NCI-H226 (cell line): Measurements from ENCODE around the gene SETDB2.

ENCODE experiments used
- DNase-seq: peaks from one replicate; pipeline ENCODE4 v3.0.0-alpha.2; 2015

Gene SETDB2

DNA sequence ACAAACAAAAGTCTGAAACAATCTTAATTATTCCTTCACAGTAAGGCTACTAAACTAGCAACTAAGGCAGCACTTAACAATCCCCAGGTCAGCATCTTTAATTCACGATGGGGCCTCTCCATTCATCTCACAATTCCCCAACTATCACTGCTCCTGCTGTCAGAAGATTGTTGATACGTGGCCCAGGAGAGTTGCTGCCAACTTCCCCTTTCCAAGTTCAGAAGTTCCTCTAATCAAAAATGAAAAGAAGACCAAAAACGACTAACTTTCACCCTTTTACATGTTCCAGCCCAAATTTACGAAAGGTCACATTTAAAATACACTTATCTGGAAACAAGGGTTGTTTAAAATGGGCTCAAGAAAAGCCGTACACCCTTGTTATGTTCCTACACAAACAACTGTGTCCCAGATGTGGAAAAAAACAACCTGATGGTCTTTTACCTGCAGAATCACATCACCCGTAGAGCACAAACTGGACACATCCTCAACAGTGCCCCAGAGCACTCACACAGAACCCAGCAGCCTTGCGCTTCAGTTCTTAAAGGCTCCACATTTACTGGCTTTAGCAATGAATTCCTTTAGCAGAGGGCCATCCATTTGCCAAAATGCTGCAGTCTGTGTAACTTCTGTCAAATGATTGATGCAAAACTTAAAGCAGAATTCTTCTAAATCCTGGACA lies 89.7 kb downstream of the SETDB2 start:
- DNase-seq, result no peak

DNA sequence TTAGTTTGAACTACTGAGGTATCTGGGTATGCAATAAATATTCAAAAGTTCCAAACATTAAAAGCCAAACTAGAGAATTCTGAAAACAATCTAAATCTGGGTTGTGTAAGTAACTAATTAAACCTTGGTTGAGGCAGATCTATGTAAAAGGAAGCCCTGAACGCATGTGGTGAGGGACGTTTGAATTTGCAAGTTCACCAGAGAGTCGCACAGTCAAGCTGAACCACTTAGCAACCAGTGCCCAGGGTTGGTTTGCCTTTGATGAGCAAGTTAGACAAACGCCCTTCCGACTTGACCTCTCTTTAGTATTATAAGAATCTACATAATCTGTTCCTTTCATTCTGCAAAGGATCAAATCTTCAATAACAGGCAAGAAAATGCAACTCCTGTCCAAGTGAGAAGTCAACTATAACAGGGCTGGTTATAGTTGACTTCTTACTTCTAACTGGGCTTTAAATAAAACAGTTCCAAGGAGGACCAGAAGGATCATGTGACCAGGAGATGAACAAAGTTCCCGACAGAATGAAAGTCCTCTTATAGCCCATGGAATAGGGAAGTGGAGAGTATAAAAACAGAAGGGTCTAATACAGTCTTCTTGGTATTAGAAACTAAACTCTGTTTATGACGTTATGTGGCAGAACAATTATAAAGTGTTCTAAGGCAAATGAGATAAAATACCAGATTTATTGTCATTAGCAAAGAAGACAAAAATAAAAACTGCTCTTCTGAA lies 92.2 kb downstream of the SETDB2 start:
- no peak for DNase-seq

DNA sequence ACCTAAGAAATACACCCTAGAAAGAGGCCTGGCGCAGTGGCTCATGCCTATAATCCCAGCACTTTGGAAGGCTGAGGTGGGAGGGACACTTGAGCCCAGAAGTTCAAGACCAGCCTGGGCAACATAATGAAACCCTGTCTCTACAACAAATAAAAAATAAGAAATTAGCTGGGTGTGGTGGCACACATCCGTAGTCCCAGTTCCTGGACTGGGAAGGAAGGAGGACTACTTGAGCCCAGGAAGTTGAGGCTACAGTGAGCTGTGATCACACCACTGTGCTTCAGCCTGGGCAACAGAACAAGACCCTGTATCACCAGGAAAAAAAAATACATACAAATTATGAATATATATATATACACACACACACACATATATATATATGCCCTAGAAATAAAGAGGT lies 94.3 kb downstream of the SETDB2 start:
- DNase-seq, result no peak

DNA sequence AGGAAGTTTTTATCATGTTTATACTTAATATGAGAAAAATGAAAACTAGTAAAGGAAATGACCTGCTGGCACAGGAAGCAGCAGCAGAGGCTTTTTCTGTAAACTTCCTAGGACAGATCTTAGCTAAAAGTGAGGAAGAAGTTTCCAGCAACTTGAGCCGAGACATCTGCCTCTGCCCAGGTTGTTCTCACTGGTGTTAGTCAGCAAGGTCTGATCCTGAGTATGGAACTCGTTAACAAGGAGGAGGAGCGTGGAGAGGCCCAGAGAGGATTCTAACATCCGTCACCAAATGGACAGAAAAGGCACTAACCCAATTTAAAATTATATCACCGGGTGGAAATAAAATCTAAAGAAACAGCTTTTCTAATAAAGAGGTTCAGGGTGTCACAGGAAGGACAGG lies 95.2 kb downstream of the SETDB2 start:
- no peak for DNase-seq

DNA sequence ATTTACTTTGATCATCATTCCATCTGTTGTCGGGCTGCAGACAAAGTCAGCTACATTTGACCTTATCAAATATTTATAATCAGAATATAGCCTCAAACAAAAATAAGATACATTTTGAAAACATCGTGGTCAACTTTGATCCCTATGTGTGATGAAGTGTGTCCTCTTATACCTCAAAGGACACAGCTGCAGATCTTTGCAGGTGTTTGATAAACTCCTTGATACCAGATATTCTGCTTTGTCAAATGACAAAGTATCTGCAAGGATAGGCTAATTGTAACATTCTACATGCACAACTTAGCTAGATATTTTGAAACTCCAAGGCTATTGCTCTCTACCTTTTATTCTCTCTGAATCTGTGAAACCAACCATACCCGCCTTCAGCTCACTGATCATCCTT lies 95.7 kb downstream of the SETDB2 start:
- no peak for DNase-seq

DNA sequence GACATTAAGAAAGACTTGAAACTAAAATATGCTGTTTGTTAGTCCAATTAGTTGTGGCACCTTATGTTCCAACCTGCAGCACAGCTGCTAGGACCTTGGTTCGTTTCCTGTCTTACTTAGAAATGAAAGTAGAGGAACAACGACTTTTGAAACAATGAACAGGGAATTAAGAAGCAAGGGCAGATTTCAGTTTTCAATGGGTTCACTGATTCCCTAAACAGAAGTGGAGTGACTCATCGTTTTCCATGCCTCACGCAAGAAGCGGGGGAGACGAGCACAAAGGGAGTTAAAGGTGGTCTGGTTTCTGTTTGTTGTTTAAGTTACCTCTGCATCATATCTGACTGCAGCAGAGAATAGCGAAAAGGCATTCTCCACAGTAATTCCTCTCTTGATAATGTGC lies 96.5 kb downstream of the SETDB2 start:
- peak; percentile 37 for DNase-seq

DNA sequence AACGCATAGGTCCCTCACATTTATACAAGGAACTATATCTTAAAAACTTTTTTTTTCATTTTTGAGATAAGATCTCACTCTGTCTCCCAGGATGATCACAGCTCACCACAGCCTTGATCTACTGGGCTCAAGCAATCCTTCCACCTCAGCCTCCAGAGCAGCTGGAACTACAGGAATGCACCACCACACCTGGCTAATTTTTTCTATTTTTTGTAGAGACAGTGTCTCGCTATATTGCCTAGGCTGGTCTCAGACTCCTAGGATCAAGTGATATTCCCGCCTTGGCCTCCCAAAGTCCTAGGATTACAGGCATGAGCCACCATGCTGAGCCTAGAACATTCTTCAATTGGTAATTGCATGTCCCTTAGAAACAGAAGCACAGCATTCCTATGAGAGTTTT lies 99.6 kb downstream of the SETDB2 start:
- no peak for DNase-seq
